GM20431 (cell line): ENCODE results near the gene TPK1.
"Not testable (repeated sequence)": the region's sequence is repeated elsewhere in the genome, so short reads cannot be mapped to it uniquely, and the experiment has no call there.

ENCODE experiments used
- in situ Hi-C: fragments of 300-500 bp; cut with MseI, MboI; formaldehyde crosslinking; loops from one replicate; pipeline ENCODE4 v1.15.0; 2020; ENCODE audit warnings: low sequenced_read_pairs; ENCODE audit not compliant: unreplicated experiment

Gene TPK1

GRCh38 chr7:144782883-144783282 is 53.0 kb downstream of the TPK1 start:
- in situ Hi-C loops: no loop called here

DNA sequence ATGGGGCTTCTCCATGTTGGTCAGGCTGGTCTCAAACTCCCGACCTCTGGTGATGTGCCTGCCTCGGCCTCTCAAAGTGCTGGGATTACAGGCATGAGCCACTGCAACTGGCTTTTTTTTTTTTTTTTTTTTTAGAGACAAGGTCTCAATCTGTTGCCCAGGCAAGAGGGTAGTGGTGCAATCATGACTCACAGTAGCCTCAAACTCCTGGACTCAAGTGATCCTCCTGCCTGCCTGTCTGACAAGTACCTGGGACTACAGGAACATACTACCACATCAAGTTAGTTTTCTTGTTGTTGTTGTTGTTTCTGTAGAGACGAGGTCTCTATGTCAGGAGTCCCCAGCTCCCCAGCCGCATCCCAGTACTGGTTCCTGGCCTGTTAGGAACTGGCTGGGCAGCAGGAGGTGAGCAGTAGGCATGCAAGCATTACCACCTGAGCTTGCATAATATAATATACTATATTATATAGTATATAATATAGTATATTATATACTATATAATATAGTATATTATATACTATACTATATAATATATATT is 55.7 kb downstream of the TPK1 start:
- in situ Hi-C loops: no loop called here

DNA sequence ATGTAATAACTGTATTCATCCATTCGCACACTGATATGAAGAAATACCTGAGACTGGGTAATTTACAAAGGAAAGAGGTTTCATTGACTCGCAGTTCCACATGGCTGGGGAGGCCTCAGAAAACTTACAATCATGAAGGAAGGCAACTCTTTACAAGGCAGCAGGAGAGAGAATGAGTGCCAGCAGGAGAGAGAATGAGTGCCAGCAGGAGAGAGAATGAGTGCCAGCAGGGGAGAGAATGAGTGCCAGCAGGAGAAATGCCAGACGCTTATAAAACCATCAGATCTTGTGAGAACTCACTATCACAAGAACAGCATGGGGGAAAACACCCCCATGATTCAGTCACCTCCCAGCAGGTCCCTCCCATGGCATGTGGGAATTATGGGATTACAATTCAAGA is 58.0 kb downstream of the TPK1 start:
- in situ Hi-C loops: not testable (repeated sequence)

GRCh38 chr7:144777005-144777839 is 58.6 kb downstream of the TPK1 start:
- in situ Hi-C loops: no loop called here

- in situ Hi-C loops: no loop called here
Observed at GRCh38 chr7:144776447-144776846, 59.4 kb downstream of the TPK1 start.

GRCh38 chr7:144775749-144776148 is 60.1 kb downstream of the TPK1 start:
- in situ Hi-C loops: no loop called here

DNA sequence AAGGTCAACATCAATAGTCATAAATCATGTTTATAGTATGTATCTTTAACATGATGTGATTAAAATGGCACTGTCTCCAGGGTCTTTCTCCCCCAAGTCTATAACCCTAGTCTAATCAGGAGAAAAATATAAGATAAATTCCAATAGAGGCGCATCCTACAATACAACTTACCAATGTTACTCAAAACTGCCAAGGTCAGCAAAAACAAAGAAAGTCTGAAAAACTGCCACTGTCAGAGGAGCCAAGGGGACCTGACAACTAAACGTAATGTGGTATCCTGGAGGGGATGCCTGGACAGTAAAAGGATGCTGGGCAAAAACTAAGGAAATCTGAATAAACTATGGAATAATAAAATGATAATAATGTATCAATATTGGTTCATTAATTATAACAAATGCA is 63.9 kb downstream of the TPK1 start:
- in situ Hi-C loops: no loop called here

DNA sequence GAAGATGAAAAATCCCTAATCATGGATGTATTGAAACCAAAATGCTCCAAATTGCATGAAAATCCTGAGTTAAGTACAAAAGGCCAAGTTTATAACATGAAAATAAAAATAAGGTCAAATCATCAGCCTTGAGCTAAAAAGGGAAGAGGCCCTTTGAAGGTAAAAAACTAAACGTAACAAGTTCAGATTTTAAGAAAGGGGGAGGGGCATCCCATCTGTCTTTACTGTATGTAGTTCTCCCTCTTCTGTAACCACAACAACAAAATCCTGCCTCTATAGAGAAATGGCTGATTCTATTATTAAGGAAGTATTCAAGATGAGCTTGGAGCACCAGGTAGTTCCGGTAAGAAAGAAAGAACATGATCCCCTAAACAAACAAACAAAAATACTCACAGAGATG is 64.7 kb downstream of the TPK1 start:
- in situ Hi-C loops: no loop called here

- in situ Hi-C loops: no loop called here
Observed at GRCh38 chr7:144769352-144769751, 66.5 kb downstream of the TPK1 start.

- in situ Hi-C loops: no loop called here
Observed at GRCh38 chr7:144768633-144769032, 67.2 kb downstream of the TPK1 start.

GRCh38 chr7:144763291-144763690 is 72.6 kb downstream of the TPK1 start:
- in situ Hi-C loops: no loop called here

DNA sequence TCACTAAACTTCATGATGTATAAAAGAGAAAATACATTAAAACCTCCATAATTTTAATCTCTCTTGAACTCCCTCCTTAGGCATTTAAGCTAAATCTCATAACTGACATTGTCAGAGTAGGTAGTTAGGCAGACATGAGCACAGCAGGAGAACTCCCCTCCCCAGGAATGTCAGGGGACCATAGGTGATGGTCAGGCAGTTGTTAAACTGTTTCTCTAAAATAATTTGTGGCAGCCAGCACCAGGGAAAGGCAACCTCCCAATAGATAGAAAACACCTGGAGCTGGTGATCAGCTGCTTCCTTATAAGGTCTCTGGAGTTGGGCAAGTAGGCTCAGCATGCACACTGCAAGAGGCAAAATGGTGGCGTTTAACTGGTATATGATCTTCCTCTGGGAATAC is 73.0 kb downstream of the TPK1 start:
- in situ Hi-C loops: no loop called here

- in situ Hi-C loops: no loop called here
Observed at GRCh38 chr7:144761493-144761892, 74.4 kb downstream of the TPK1 start.

DNA sequence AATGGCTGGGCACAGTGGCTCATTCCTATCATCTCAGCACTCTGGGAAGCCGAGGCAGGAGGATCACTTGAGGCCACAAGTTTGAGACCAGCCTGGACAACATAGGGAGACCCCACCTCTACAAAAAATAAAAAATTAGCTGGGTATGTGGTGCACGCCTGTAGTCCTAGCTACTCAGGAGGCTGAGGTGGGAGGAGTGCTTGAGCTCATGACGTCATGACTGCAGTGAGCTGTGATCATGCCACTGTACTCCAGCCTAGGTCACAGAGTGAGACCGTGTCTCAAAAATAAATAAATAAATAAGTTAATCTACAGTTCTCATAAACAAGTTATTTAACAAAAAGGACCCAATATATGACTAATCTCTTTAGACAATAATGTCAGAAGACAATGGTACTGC is 76.2 kb downstream of the TPK1 start:
- in situ Hi-C loops: no loop called here

- in situ Hi-C loops: no loop called here
Observed at GRCh38 chr7:144747936-144748335, 87.9 kb downstream of the TPK1 start.

GRCh38 chr7:144738708-144739314 is 97.0 kb downstream of the TPK1 start:
- in situ Hi-C loops: no loop called here

DNA sequence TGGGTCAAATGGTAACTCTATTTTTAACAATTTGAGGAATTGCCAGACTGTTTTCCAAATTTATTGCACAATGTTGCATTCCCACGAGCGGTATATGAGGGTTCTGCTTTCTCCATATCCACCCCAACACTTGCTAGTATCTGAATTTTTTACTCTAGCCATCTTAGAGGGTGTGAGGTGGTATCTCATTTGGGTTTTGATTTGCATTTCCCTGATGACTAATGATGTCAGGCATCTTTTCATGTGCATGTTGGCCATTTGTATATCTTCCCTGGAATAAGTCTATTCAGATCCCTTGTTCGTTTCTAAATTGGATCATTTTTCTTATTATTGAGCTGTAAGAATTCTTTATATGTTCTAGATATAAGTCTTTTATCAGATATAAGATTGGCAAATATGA is 97.7 kb downstream of the TPK1 start:
- in situ Hi-C loops: no loop called here

GRCh38 chr7:144736880-144737493 is 98.9 kb downstream of the TPK1 start:
- in situ Hi-C loops: no loop called here

DNA sequence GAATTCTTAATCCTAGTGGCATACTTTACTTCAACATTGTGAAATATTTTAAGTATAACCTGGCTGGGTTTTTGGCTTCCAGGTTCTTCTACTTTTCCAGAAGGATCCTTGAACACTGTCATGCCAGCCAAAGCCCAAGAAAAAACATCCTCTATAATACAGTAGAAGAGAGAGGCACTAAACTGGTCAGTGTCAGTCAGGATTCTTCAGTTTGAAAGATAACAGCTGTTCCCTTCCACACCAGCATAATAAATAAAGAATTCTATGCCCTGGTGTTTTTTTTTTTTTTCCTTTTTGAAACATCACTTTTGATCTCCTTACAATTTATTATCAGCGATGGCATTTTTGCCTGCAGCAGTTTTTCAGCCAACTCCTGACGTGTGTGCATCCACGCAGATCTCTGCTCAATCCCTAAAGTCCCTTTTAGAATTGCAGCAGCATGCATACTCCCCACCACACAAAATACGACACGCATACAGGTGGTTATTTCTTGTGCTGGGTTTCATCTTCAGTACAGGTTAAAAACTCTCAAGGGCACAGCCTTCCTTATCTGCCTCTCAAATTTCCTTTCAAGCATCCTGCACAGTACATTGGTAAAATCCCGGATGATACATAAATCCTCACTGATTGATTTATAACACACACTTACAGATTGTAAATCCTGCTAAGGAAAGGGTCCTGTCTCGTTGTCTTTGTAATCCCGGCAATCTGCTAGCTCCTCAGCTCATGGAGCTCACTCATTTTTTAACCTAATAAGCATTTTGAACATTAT is 100.2 kb downstream of the TPK1 start:
- in situ Hi-C loops: no loop called here

GRCh38 chr7:144731661-144732351 is 104.0 kb downstream of the TPK1 start:
- in situ Hi-C loops: no loop called here
